HG02610 (cell line): ENCODE results near the gene GAPVD1.
"Not testable (repeated sequence)": the region's sequence is repeated elsewhere in the genome, so short reads cannot be mapped to it uniquely, and the experiment has no call there.

Experiments used
- ATAC-seq: cut with Tn5 transposase; IDR thresholded peaks from one replicate; pipeline ENCODE4 v1.9.1; 2021; ENCODE audit warnings: mild to moderate bottlenecking, moderate library complexity; ENCODE audit not compliant: unreplicated experiment

The GAPVD1 gene

GRCh38 chr9:125297917-125298316 is 36.3 kb downstream of the GAPVD1 start:
- no peak for ATAC-seq

- ATAC-seq: no peak
These were observed 40.6 kb downstream of the GAPVD1 start for GRCh38 chr9:125302241-125302640.

GRCh38 chr9:125304273-125304672 is 42.6 kb downstream of the GAPVD1 start:
- ATAC-seq: no peak

- ATAC-seq: no peak
These were observed 50.8 kb downstream of the GAPVD1 start for GRCh38 chr9:125312411-125312810.

GRCh38 chr9:125316359-125316758 is 54.7 kb downstream of the GAPVD1 start:
- not testable (repeated sequence) for ATAC-seq

- no peak for ATAC-seq
These were observed 56.1 kb downstream of the GAPVD1 start for GRCh38 chr9:125317704-125318103.

- no peak for ATAC-seq
These were observed 59.9 kb downstream of the GAPVD1 start for GRCh38 chr9:125321496-125321895.

GRCh38 chr9:125323615-125324014 is 62.0 kb downstream of the GAPVD1 start:
- no peak for ATAC-seq

GRCh38 chr9:125325826-125326225 is 64.2 kb downstream of the GAPVD1 start:
- ATAC-seq: no peak

GRCh38 chr9:125329978-125330377 is 68.4 kb downstream of the GAPVD1 start:
- no peak for ATAC-seq

GRCh38 chr9:125330587-125330986 is 69.0 kb downstream of the GAPVD1 start:
- no peak for ATAC-seq

GRCh38 chr9:125332527-125332926 is 70.9 kb downstream of the GAPVD1 start:
- peak; percentile 92 for ATAC-seq

GRCh38 chr9:125337236-125337635 is 75.6 kb downstream of the GAPVD1 start:
- no peak for ATAC-seq

- ATAC-seq: no peak
These were observed 77.3 kb downstream of the GAPVD1 start for GRCh38 chr9:125338929-125339328.

GRCh38 chr9:125341566-125341965 is 79.9 kb downstream of the GAPVD1 start:
- no peak for ATAC-seq

- ATAC-seq: no peak
These were observed 82.1 kb downstream of the GAPVD1 start for GRCh38 chr9:125343518-125344275.

- ATAC-seq: no peak
These were observed 84.6 kb downstream of the GAPVD1 start for GRCh38 chr9:125346080-125346732.

- no peak for ATAC-seq
These were observed 94.0 kb downstream of the GAPVD1 start for GRCh38 chr9:125355601-125356000.

GRCh38 chr9:125356032-125356431 is 94.4 kb downstream of the GAPVD1 start:
- no peak for ATAC-seq

- no peak for ATAC-seq
These were observed 97.4 kb downstream of the GAPVD1 start for GRCh38 chr9:125359011-125359410.

GRCh38 chr9:125360601-125361000 is 99.0 kb downstream of the GAPVD1 start:
- no peak for ATAC-seq

GRCh38 chr9:125361837-125362531 is 100.4 kb downstream of the GAPVD1 start:
- no peak for ATAC-seq
